HG02678 (cell line): ENCODE results near the gene FTHL17.

Source experiments
- ATAC-seq: cut with Tn5 transposase; IDR thresholded peaks from one replicate; pipeline ENCODE4 v1.9.1; 2021; ENCODE audit warnings: mild to moderate bottlenecking, moderate library complexity; ENCODE audit not compliant: unreplicated experiment

The FTHL17 gene

DNA sequence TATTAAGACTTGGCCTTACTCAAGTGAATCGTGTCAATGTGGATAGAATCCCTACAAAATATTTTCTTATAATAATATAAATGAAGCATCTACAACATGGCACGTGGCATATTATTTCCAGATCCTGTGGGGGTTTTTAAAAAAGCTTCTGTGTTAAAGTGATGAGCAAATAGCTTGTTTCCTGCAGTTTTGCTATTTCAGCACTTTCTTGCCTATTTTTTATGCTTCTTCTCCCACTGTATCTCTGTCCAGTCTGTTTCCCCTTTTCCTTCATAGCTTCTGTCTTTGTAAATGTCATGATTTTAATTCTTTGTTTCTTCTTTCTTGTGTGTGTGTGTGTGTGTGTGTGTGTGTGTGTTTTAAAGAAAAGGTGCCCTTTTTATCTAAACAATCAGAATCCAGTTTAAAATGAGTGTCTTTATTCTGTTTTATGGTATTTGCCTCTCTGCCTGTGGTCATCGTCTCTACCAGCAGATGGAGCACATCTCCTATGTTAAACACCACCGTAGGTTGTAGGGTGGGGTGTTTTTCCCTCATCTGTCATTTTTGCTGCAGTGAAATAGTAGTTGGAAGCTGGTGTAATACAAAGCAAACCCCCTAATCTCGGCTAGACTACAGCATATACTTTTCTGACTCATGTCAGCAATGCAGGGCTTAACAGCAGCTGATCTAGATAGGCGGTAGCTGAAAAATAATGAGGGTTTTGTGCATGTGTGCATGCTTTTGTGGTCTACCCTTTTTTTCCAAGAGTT is 33.1 kb downstream of the FTHL17 start:
- peak; percentile 69 for ATAC-seq

DNA sequence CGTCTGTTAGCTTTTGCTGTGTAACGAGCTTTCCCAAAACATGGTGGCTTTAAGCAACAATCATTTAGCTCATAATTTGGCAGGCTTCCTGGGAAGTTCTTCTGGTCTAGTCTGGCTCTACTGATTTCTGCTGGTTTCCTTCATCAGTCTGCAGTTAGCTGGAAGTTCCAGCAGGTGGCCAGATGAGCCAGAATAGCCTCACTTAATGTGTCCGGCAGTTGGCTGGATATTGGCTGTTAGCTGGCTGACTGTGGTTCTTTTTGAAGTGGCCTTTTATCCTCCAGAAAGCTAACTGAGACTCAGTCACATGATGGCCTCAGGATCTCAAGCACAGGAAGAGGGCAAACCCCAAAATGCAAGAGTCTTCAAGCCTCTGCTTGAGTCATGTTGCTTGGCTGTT is 34.9 kb downstream of the FTHL17 start:
- ATAC-seq = peak; percentile 80

DNA sequence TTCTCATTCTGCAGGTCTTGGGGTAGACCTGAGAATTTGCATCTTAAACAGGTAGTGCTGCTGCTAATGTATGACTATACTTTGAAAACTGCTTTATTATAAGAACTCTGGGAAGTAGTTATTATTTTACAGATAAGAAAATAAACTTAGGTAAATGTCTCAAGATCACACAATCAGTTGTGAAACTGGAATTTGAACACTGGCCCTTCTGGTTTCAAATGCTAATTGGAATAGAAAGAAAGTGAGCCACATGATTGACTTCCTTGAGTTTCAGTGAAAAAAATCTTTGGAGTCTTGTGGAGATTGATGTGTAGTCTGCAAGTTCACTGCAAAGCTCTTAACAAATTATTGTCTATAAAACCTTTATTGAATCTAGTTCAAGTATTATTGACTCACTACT is 44.5 kb downstream of the FTHL17 start:
- ATAC-seq = no peak

DNA sequence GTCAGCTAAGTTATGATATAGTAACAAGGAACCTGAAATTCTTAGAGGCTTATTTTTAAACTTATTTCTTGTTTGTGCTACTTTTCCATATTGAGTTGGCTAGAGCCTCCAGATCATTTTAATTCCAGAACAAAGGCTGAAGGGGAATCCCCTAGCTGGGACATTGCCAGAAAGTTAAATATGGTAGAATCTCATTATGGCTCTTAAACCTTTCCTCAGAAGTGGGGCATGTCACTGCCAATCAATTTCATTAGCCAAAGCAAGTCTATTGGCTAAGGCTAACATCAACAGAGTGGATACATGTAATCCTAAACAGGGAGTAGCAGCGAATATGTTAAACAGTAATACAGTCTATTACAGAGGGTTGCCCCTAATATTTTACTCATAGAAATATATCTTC is 47.0 kb downstream of the FTHL17 start:
- no peak for ATAC-seq

DNA sequence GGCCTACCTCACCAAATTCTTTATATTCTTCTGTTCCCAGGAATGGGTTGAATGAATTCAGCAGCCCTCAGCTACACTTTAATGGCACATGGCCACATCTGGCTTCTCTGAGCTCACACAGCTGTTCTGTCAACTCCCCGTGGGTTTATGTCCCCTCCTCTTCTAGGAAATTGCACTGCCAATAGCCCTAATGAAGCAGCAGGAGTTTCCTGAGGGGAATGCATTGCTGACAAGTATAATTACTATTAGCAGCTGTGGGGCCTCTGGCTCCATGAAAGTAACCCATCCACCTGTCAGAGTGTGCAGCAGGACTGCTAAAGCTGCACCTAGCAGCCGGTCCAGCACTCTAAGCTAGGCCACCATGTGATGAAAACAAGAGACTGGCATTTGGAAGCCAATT is 50.3 kb downstream of the FTHL17 start:
- ATAC-seq = no peak
